ENCODE measurements around the gene HOXA7.

Gene HOXA7

GRCh38 chr7:27134392-27134791 is 22.1 kb downstream of the HOXA7 start:
- no peak for DNase-seq (ENCODE audit: low read depth, low spot score)

DNA sequence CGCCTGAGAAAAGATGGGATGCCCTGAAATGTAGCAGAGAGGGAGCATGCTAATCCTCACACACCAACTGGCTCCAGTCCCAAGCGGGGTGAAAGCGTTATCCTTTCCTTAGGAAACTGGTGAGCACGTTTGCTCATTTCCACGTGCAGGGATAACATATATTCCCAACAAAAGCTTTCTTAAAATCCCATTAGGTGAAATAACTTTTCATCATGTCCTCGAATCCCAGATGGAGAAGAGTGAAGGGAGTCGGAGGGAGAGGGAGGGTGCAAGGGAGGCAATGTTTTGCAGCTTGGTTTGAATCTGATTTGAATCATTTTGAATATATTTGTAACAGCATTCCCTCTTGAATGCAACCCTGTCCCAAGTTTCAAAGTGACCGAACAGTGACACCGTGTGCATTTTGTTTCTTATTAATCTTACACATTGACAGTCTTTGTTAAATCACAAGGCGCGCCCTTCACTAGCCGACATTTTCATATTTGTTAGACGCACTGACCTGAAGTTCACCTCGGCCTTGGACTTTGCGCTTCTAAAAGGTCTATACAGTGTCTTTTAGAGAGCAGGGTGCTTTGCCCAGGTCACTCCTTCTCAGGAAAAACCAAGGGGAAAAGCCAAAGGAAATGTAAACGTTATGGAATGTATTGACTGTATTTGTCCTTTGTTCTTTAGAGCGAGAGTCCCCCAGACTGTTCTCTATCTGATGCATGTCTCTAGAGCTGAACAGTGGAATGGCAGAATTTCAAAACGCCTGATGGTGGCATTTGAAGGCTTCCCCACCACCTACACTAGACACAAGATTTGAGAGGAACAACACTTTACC is 22.9 kb downstream of the HOXA7 start:
- no peak for DNase-seq (ENCODE audit: low read depth, low spot score)

DNA sequence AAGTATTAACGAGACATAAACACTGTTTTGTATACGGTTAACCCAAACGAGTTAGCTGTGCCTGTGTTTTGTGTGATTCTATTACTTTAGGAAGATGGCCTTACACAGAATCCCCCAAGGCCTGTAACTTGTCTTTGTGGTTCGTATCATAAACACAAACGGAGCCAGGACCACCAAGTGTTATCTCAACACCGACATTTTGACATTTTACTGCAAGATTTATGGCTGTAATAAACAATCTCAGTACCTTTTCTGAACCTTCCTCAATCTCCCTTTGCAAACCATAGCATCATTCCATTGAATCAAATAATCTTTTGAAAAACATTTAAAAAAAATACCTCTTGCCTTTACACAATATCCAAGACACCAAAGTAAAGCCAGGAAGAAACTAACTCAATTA is 23.5 kb downstream of the HOXA7 start:
- no peak for DNase-seq (ENCODE audit: low read depth, low spot score)

DNA sequence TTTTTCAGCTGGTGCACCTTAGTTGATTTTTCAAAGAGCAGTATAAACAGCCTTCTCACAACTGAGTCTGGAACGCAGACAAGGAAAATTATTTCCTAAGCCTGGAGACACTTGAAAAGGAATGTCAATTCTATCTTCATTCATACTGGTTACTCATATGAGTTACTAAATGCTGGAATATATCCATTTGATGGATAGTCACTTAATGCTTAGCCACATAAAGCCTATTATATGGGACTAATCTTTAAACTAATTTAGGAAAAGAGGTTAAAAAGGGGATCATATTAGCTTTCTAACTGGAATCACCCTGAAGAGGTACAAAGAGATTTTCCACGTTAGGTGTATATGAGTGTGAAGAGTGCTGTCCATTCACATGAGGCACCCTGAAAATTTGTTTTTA is 24.3 kb downstream of the HOXA7 start:
- no peak for DNase-seq (ENCODE audit: low read depth, low spot score)

- no peak for DNase-seq (ENCODE audit: low read depth, low spot score)
Measured at GRCh38 chr7:27131390-27131819, 25.1 kb downstream of the HOXA7 start.

DNA sequence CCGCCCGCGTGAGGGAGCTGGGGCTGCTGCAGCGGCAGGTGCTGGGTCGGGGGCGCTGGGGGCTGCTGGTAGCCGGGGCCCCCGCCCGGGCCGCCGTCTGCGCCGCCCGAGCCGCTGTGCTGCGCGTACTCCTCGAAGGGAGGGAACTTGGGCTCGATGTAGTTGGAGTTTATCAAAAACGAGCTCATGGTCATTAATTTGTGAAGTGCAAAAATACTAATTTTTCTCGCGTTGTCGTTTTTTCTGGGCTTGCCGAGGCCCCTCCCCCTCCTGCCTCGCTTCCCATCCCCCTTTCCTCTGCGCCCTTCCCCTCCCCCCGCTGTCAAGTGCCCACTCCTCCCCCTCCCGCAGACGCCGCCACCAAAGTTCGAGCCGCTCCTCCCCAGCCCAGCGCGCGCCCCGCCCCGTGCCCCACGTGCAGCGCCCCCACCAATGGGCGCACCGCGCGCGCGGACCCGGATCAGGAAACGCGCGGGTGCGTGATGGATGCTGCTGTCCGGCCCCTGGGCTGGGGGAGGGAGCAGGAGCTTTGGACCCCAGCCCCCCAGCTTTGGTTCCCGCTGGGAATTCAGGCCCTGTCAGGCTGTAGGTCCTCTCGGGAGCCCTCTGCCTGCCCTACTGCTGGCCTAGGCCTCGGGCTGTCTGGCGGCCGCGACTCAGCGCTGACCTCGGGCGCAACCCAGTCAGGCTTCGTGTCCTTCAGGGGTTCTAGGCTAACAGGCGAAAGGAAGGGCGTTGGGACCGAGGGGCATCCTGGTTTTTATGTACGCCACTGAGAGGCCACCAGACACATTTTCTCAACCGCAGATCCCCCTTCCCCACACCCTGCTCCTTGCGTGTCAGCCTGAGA is 25.7 kb downstream of the HOXA7 start, which contains the start of gene HOXA4:
Gene HOXA4 (minus strand): TSS at position 218 of the 850 bp plus-strand sequence. CDS start 24 bp downstream, at position 194.
- DNase-seq (ENCODE audit: low read depth, low spot score) = peak; percentile 28

DNA sequence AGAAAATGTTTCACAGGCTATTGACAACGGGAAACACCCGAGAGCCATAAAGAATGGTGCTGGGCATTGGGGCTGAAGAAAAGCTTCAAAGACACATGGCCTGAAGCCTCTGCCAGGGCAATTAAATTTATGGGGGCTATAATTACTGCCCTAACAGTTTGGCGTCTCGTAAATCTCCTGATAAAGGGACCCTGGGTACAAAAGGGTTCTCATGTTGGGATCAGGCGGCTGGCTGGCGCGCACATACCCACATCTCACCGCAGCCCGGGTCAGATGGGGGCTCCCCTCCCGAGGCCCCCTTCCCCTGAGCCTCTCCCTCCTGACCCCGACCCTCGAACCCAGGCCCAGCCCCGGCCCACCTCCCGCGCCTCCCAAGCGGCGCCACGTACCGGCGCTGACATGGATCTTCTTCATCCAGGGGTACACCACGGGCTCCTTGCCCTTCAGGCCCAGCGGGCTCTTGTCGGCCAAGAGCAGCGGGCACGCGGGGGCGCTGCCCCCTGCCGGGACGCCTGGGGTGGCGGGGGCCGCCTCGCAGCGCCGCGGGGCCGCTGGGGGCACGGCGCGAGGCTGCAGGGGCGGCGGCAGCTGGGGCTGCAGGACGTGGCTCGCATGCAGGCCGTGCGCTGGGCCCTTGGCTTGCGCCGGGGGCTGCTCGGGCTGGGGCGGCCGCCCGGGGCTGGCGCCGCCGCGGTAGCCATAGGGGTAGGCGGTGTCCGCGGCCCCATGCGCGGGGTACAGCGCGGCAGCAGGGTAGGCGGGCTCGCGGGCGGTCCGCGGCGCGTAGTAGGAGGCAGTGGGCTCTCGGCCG is 26.5 kb downstream of the HOXA7 start:
- DNase-seq (ENCODE audit: low read depth, low spot score) = no peak

DNA sequence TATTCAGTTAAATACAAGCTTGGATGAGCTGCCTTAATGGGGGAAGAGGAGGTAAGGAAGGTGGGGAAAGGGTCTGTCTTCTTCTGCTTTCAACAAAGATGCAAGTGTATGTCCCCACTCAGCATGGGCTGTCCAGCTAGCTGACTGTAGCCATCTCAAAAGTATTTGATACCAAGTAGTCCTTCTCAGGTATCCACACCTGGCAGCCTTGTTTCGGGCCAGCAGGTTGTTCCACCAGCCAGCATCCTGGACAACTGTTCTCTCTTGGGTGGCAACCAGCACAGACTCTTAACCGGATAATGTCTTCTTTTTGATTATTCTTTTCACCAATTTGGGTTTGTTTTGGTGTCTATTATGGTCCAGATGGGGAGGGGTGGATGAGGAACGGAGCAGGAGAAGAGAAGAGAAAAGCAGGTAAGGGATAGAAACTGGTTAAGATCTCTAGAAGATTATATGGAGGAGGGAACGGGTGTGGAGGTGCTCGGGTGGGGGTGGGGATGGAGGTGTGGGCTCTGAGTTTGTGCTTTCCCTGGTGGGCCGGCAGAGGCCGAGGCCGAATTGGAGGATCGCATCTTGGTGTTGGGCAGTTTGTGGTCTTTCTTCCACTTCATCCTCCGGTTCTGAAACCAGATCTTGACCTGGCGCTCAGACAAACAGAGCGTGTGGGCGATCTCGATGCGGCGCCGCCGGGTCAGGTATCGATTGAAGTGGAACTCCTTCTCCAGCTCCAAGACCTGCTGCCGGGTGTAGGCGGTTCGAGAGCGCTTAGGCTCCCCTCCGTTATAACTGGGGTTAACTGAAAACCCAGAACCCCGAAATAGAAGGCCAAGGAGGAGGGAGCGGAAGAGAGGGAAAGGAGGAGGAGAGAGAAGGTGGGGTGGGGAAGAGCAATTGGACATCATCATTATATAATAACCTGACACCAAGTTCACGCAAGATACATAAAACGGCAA is 27.4 kb downstream of the HOXA7 start:
- no peak for DNase-seq (ENCODE audit: low read depth, low spot score)

- DNase-seq (ENCODE audit: low read depth, low spot score) = no peak
Measured at GRCh38 chr7:27128034-27128433, 28.4 kb downstream of the HOXA7 start.

DNA sequence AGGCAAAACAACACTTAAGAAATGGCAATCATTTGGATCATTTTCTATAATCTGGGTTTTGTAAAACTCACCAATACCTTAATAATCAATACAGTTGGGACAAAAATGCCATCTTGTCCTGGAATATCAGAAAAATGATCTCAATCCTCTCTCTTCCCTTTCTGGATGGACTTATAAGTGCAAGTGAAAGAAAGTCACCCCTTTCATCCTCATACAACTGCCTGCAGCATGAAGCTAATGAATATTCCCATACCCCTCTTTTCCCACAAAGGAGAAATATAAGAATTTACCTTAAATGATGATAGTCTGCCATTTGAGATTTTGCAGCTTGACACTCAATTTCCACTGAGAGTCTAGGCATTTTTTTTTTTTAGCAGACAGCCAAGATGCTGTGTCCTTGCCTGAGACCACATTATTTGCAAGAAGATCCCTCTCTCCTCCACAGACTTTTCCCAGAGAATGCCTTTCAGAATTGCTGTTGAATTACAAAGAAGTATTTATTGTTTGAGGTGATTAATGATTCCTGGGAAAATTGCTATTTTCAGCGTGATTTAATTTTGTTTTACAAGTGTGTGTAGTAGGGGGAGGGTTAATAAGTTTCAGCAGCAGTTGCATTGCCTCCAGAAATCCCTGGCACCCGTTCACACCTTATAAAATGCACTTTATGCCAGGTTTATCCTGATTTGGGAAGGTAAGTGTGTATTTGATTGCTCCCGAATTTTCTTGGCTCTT is 29.7 kb downstream of the HOXA7 start:
- DNase-seq (ENCODE audit: low read depth, low spot score) = no peak

DNA sequence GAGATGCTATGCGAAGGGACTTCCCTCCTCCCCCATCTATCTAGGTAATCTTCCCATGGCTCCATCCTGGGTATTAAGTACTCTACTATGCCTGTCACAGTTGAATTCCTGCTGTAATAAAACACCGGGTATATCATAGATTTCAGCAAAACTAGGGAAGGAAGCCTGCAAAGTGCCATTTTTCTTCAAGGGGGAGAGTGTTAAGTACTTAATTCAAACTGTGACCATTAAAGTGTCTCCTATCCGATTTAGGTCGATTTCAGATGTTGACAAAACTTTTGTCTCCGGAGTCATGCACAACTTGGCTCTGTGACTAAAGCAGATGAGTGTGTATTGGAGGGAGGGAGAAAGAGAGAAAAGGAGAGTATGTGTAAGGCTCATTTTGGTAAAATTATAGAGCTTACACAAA is 30.5 kb downstream of the HOXA7 start:
- no peak for DNase-seq (ENCODE audit: low read depth, low spot score)

DNA sequence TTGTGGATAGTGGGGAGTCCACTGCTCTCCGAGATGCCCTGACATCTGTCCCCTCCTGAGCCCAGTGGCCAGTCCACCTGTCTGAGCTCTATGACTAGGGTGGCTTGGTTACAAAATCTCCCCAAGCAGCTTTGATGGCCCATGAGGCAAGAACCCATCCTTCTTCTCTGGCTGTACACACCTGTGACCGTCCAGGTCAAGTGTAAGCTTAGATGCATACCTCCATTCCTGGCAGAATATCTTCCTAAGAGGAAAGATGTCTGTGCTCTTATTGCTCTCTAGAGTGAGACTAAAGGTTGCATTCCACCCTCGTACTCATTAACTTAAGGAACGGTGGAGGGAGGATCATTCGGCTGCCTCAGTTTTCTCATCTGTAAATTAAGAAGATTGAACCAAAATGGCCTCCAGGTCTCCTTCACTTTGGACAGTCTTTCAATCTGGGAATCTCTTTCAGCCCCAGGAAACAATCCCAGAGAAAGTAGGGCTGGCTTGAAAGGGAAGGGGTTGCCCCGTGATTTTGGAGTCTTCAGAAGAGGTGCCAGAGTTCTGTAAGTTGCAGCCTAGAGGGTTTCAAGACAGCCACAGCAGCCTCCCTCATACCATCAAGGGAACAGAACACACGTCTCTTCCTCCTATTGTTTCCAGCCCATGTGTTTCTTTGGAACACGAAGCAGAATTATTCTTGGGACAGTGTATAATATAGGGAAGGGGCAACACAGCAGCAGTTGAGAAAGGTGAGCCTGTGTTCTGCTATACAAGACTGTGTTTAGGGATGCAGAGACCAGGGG is 31.4 kb downstream of the HOXA7 start:
- DNase-seq (ENCODE audit: low read depth, low spot score) = no peak

- DNase-seq (ENCODE audit: low read depth, low spot score) = no peak
Measured at GRCh38 chr7:27124096-27124901, 32.2 kb downstream of the HOXA7 start.

GRCh38 chr7:27123477-27124053 is 32.9 kb downstream of the HOXA7 start:
- no peak for DNase-seq (ENCODE audit: low read depth, low spot score)

DNA sequence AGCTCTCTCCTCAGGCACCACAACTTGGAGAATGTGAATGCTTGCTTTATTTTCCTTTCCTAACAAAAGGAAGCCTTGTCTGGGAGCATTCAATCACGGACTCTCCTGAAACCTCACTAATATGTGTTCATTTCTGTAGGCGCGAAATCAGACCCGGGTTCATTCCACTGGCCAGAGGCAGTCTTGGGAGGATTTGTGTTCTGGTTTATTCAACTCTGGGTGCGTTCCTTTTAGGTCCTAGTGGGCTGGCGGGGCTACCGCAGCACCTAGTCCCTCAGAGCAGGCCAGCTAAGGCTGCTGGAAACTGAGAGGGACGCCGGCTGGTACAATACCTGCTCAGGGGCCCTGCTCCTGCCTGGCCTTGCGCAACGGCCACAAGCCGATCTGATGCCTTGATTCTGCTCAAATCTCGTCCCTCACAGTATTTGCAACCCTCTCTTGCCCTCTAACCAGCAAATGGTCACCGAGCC is 33.4 kb downstream of the HOXA7 start:
- DNase-seq (ENCODE audit: low read depth, low spot score) = no peak

DNA sequence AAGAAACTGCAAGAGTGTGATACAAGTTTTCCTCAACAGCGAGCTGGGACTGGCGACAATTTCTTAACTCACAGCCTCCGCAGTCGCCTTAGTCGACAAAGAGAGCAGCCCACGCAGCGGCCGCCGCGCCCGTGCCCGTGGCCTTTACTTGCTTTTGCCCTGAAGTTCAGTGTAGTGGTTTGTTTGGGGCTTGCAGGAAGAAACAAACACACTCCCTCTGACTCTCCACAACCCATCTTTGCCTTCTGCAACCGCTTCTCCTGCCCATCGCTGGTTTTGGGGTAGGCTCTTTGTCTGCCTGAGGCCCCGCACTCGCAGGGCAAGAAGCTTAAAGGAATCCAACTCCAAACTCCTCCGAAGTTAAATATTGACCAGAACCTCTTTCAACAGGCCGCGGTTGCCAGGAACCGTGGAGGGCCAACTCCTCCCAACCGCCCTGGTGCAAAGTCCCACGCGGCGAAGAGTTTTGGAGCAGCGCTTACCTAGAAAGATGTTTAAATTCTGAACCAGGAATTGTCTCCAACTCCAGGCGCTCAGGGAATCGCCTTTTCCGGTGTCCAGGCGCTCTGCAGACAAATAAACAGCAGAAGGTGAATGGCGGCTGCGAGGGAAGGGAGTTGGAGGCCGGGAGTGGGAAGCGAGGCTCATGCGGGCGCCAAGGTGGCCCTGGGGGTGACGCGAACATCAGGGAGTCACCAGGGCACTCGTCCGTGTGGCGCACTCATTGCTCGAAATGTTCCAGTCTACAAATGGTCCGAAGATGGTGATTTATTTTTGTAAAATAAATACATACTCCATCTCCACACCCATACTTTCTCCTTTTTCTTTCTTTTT is 34.2 kb downstream of the HOXA7 start:
- DNase-seq (ENCODE audit: low read depth, low spot score) = no peak

DNA sequence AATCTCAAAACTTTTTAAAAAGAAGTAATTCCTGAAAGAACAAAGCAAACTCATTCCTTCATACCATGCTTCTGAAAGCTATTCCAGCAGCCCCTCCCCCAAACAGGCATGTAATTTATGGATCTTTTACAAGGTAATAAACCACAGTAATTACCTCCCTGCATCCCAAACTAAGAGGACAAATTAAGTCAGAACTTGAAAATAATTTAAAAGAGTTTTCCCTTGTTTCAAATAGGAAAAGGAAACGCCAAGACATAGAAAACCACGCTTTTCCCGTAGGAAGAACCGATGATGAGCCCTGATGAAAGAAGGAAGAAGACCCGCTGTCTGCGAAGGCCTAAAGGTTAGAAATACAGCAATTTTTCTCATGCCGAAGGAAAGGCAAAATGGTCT is 34.8 kb downstream of the HOXA7 start:
- DNase-seq (ENCODE audit: low read depth, low spot score) = no peak
